MG63 (cell line): Measurements from ENCODE around the gene SLC37A3. TPM values are rescaled to one million over a fixed set of nuclear protein-coding genes. Genes with fewer than 3 reads are reported as not detected.

Source experiments
- DNase-seq: peaks from one replicate; pipeline ENCODE4 v3.0.0-alpha.2; 2020
- H3K27me3 ChIP-seq: fragments of 250-450 bp; sonication (Bioruptor Pico); 2 replicates; pipeline ENCODE4 v1.5.1; 2020; ENCODE audit warnings: mild to moderate bottlenecking, moderate library complexity
- H3K36me3 ChIP-seq: fragments of 250-450 bp; sonication (Bioruptor Pico); 2 replicates; pipeline ENCODE4 v1.5.1; 2020; ENCODE audit warnings: mild to moderate bottlenecking, moderate library complexity
- H3K4me3 ChIP-seq: fragments of 250-450 bp; sonication (Bioruptor Pico); 2 replicates; pipeline ENCODE4 v1.5.1; 2020; ENCODE audit warnings: mild to moderate bottlenecking, moderate library complexity
- H3K9me3 ChIP-seq: fragments of 250-450 bp; sonication (Bioruptor Pico); 2 replicates; pipeline ENCODE4 v1.5.1; 2020; ENCODE audit warnings: mild to moderate bottlenecking, moderate library complexity
- total RNA-seq: library from RNA; depleted of rRNA; stranded (reverse); fragments of >200 nt; shearing (Covaris generic); gene quantifications from 2 replicates; pipeline ENCODE4 v1.2.3, GENCODE V29; 2014; ENCODE audit warnings: low replicate concordance; rRNA removed

Gene SLC37A3
- total RNA-seq, 1 experiment from 2014 or later: 14.7 TPM

GRCh38 chr7:140310337-140311002 lies 87.9 kb downstream of the SLC37A3 start:
- H3K36me3 ChIP-seq: no peaks in the 10 kb centered on the region
- H3K9me3 ChIP-seq: no peaks in the 10 kb centered on the region
- H3K4me3 ChIP-seq: no peak overlapping the region
- no peak for DNase-seq
- H3K27me3 ChIP-seq: no peaks in the 10 kb centered on the region

DNA sequence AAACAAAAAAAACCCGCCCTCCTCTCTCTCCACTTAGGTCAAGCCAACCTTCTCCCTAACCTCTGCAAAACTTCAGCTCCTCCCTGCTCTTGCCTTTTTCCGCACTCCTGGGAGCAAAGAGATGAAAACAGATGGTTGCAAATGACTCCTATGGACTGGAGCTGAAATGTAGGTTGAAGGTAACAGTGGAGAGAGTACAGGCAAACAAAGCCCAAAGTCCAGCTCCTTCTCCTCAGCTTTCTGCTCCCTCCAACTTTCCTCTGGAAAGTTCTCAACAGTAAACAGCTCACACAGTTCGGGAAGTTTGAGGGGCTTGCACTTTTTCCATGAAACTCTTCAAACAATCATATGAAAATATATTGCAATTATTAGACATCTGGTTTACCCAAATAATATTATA lies 90.3 kb downstream of the SLC37A3 start:
- Histone ChIP-seq H3K4me3 (no peak overlapping the region), H3K9me3 (no peaks in the 10 kb centered on the region), H3K36me3 (no peaks in the 10 kb centered on the region), H3K27me3 (no peaks in the 10 kb centered on the region)
- DNase-seq: no peak

DNA sequence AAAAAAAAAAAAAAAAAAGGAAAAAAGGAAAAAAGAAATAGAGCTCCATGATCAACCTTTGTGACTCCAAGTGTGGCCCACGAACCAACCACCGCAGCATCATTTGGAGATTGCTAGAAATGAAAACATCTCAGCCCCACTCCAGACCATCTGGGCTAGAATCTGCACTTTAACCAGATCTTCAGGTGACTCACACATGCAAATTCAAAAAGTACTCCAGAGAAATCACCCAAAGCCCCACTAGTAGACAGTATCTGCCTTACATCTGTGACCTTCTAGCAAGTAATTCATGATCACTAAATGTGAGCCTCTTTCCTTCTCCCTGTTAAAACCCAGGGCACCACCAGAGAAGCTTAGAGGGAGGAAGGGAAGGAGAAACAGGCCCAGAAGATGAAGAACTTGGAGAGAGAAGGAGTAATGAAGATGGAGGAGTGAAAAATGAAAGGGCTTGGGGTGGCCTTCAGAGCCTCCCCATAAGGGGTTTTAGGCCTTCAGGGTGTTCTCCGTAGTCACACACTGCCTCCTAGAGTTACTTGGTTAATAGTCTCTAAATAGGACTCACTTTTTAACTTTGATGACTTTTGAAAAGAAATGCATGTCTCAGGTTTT lies 94.0 kb downstream of the SLC37A3 start:
- H3K27me3 ChIP-seq: no peaks in the 10 kb centered on the region
- no peak overlapping the region for H3K4me3 ChIP-seq
- no peaks in the 10 kb centered on the region for H3K9me3 ChIP-seq
- DNase-seq: no peak
- no peaks in the 10 kb centered on the region for H3K36me3 ChIP-seq

DNA sequence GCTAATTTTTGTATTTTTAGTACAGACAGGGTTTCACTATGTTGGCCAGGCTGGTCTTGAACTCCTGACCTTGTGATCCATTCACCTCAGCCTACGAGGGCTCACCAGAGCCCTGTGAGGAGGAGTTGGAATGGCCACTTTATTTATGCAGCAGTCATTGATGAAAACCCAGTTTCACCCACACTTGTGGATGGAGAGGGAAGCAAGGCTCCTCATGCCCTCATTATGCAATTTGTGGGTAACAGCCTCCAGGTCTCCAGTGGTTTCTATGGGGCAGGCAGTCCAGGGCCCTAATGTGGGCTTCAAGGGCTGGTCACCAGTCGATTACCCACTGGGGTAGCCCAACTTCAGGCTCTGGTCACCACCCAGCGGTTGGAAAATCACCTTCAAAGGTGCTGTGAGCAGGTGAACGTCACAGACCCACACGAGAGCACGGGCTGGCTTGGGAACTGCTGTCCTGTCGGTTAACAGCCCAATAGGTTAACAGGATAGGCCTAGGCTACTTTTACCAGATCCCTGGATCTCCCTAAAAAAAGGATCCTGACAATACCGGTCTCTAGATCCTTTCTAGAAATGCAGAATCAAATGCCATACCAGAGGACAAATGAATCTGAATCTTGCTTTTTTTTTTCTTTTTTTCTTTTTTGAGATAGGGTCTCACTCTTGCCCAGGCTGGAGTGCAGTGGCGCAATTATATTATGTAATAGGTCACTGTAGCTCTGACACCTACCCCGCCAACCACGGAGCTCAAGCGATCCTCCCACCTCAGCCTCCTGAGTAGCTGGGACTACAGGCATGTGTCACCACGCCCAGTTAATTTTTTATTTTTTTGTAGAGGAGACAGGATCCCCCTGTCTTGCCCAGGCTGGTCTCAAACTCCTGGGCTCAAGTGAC lies 97.8 kb downstream of the SLC37A3 start:
- H3K36me3 ChIP-seq: no peaks in the 10 kb centered on the region

GRCh38 chr7:140298213-140298612 lies 100.1 kb downstream of the SLC37A3 start:
- Histone ChIP-seq H3K4me3 (no peak overlapping the region), H3K36me3 (no peaks in the 10 kb centered on the region), H3K9me3 (no peaks in the 10 kb centered on the region), H3K27me3 (no peaks in the 10 kb centered on the region)
- no peak for DNase-seq

More for the DNA sequence above, 97.8 kb downstream of the SLC37A3 start:
- DNase-seq: no peak
- no peaks in the 10 kb centered on the region for H3K27me3 ChIP-seq
- no peaks in the 10 kb centered on the region for H3K9me3 ChIP-seq
- H3K4me3 ChIP-seq: no peak overlapping the region

DNA sequence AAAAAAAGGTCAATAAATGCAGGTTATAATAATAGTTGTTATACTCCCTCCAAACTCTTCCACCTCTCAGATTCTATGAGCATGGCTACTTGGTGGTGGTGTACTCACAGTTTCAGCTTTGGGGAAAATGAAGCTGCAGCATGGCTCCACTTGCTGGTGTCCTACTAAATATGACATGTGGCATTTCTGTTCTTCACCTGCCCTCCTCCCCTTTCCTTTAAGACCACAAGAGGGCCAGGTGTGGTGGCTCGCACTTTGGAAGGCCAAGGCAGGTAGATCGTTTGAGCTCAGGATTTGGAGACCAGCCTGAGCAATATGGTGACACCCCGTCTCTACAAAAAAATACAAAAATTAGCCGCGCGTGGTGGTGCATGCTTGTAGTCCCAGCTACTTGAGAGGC lies 101.1 kb downstream of the SLC37A3 start:
- Histone ChIP-seq H3K4me3 (no peak overlapping the region), H3K27me3 (no peaks in the 10 kb centered on the region), H3K9me3 (no peaks in the 10 kb centered on the region), H3K36me3 (no peaks in the 10 kb centered on the region)
- no peak for DNase-seq

GRCh38 chr7:140295224-140295738 lies 103.0 kb downstream of the SLC37A3 start:
- Histone ChIP-seq H3K9me3 (no peaks in the 10 kb centered on the region), H3K4me3 (no peak overlapping the region), H3K27me3 (no peaks in the 10 kb centered on the region), H3K36me3 (no peaks in the 10 kb centered on the region)
- DNase-seq: no peak

GRCh38 chr7:140294454-140294853 lies 103.9 kb downstream of the SLC37A3 start:
- Histone ChIP-seq H3K9me3 (no peaks in the 10 kb centered on the region), H3K4me3 (no peak overlapping the region), H3K36me3 (no peaks in the 10 kb centered on the region), H3K27me3 (no peaks in the 10 kb centered on the region)
- no peak for DNase-seq

GRCh38 chr7:140292438-140292837 lies 105.9 kb downstream of the SLC37A3 start:
- Histone ChIP-seq H3K27me3 (no peaks in the 10 kb centered on the region), H3K36me3 (no peaks in the 10 kb centered on the region), H3K9me3 (no peaks in the 10 kb centered on the region), H3K4me3 (no peak overlapping the region)
- no peak for DNase-seq

DNA sequence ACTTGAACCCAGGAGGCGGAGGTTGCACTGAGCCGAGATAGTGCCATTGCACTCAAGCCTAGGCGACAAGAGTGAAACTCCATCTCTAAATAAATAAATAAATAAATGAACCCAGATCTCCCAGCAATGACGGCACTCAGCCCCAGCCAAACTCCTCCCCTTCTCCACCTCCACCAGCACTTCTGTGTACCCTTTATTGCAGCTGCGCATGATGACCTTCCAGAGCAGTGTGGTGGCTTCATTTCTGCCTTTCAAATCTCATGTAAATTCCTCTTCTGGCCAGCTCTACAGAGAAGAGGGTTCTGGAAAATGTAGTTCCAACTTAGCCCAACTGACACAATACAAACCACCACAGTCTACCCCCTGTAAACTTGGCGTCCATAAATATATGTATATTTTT lies 108.5 kb downstream of the SLC37A3 start:
- H3K27me3 ChIP-seq: no peaks in the 10 kb centered on the region
- no peak for DNase-seq
- no peak overlapping the region for H3K4me3 ChIP-seq
- no peaks in the 10 kb centered on the region for H3K9me3 ChIP-seq
- H3K36me3 ChIP-seq: no peaks in the 10 kb centered on the region

DNA sequence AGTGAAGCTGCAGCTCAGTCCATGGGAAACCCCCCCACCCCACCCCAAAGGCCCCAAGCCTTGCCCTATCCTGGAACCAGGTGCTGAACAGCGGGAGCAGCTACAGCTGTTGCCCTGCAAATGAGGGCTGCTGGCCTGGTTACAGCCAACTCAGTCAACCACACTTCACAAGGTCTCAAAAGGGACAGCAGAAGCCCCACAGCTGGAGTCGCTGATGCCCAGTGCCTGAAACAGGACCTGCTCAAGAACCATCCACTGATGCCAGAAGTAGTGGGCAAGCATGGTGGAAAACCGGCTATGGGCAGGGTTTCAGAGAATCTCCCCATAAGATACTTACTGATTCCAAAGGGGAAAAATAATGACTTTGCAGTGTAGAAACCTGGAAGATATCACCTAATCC lies 110.3 kb downstream of the SLC37A3 start:
- no peak for DNase-seq
- no peaks in the 10 kb centered on the region for H3K36me3 ChIP-seq
- H3K4me3 ChIP-seq: no peak overlapping the region
- H3K9me3 ChIP-seq: no peaks in the 10 kb centered on the region
- no peaks in the 10 kb centered on the region for H3K27me3 ChIP-seq

- DNase-seq: no peak
- H3K4me3 ChIP-seq: no peak overlapping the region
- no peaks in the 10 kb centered on the region for H3K27me3 ChIP-seq
- no peaks in the 10 kb centered on the region for H3K9me3 ChIP-seq
- no peaks in the 10 kb centered on the region for H3K36me3 ChIP-seq
Measured at GRCh38 chr7:140285938-140286337, 112.4 kb downstream of the SLC37A3 start.

DNA sequence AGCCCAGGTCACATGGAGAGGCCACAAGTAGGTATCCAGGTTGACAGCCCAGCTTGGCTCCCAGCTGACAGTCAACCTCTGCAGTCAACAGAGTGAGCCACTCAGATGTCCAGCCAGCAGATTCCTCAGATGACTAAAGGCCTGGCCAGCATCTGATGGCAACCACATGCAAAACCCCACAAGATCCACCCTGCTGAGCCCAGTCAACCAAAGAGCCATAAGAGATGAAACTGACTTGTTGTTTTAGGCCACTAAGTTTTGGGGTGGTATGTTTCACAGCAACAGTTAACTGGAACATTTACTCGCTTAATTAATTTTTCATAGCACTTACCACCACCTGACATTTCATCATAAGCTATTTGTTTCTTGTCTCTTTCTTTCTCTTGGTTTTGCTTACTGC lies 114.3 kb downstream of the SLC37A3 start:
- DNase-seq: no peak
- Histone ChIP-seq H3K27me3 (no peaks in the 10 kb centered on the region), H3K36me3 (no peaks in the 10 kb centered on the region), H3K4me3 (no peak overlapping the region), H3K9me3 (no peaks in the 10 kb centered on the region)

Other genes with a start within 250 kb of the SLC37A3 start
- 0.39 and 0.46 TPM in 2 replicates for gene KDM7A, start 221.5 kb downstream of the SLC37A3 start, total RNA-seq
- not detected in 2 replicates for gene RAB19, start 5.5 kb upstream of the SLC37A3 start, total RNA-seq
- 29.7 and 45.8 TPM in 2 replicates for gene MKRN1, start 81.0 kb upstream of the SLC37A3 start, total RNA-seq
- 25.4 and 32.4 TPM in 2 replicates for gene DENND2A, start 242.3 kb upstream of the SLC37A3 start, total RNA-seq